HEK293 (cell line): ENCODE measurements around the gene SLC32A1.

Source experiments
- CTCF ChIA-PET: fragments of 350-600 bp; formaldehyde crosslinking; extraction: SDS; loops from one replicate; lab custom pipeline; 2021; ENCODE audit warnings: antibody characterized with exemption; lab: Yijun Ruan, JAX
- POLR2A ChIA-PET: fragments of 300-600 bp; formaldehyde crosslinking; extraction: SDS; loops from one replicate; lab custom pipeline; 2020; ENCODE audit warnings: antibody characterized with exemption, inconsistent platforms; lab: Yijun Ruan, JAX
- H3K27ac ChIP-seq: fragments of 200-500 bp; sonication (Bioruptor generic); 2 replicates; pipeline ENCODE4 v1.5.1; 2014; ENCODE audit warnings: low read depth, low read length, control low read depth, inconsistent platforms; ENCODE audit errors: extremely low read depth
- H3K36me3 ChIP-seq, 2 experiments: fragments of 200-500 bp in 1 of 2; sonication (Bioruptor generic) in 1 of 2; 1 replicate in 1 of 2; 2 replicates in 1 of 2; pipeline ENCODE4 v1.5.1; 2014 to 2017; ENCODE audit warnings: inconsistent platforms in 2 of 2, low read length in 2 of 2; ENCODE audit not compliant: control insufficient read depth in 2 of 2, insufficient read depth in 1 of 2
- H3K4me1 ChIP-seq: fragments of 200-500 bp; sonication (Bioruptor generic); 2 replicates; pipeline ENCODE4 v1.5.1; 2014; ENCODE audit warnings: mild to moderate bottlenecking, low read length, inconsistent platforms; ENCODE audit not compliant: control insufficient read depth, insufficient read depth
- H3K4me3 ChIP-seq: 2 replicates; pipeline ENCODE4 v1.5.1; 2011; ENCODE audit warnings: low read depth, mild to moderate bottlenecking, control low read depth, low read length, moderate library complexity
- H3K9me3 ChIP-seq: fragments of 200-500 bp; sonication (Bioruptor generic); 2 replicates; pipeline ENCODE4 v1.5.1; 2014; ENCODE audit warnings: low read depth, low read length, inconsistent platforms; ENCODE audit not compliant: control insufficient read depth, insufficient read depth
- BCL11B ChIP-seq: fragments of 450-650 bp; formaldehyde crosslinking; IDR thresholded peaks from 2 replicates; pipeline ENCODE4 v1.5.1; 2016; ENCODE audit warnings: low read depth, missing biosample characterization, missing genetic modification characterization
- ELK4 ChIP-seq: IDR thresholded peaks from 2 replicates; pipeline ENCODE4 v1.6.1; 2011; ENCODE audit warnings: mild to moderate bottlenecking, low read depth, low read length, borderline replicate concordance
- KLF16 ChIP-seq: fragments of 450-650 bp; formaldehyde crosslinking; IDR thresholded peaks from 2 replicates; pipeline ENCODE4 v1.5.1; 2017; ENCODE audit warnings: missing biosample characterization, missing genetic modification characterization
- MYNN ChIP-seq: fragments of 450-650 bp; formaldehyde crosslinking; IDR thresholded peaks from 2 replicates; pipeline ENCODE4 v1.5.1; 2016; ENCODE audit warnings: missing biosample characterization, missing genetic modification characterization, borderline replicate concordance
- OVOL3 ChIP-seq: fragments of 450-650 bp; formaldehyde crosslinking; IDR thresholded peaks from 2 replicates; pipeline ENCODE4 v1.5.1; 2016; ENCODE audit warnings: missing biosample characterization, missing genetic modification characterization
- PATZ1 ChIP-seq: fragments of 450-650 bp; formaldehyde crosslinking; IDR thresholded peaks from 2 replicates; pipeline ENCODE4 v1.5.1; 2016; ENCODE audit warnings: missing biosample characterization, missing genetic modification characterization
- PBX3 ChIP-seq: sonication (generic); formaldehyde crosslinking; IDR thresholded peaks from 2 replicates; pipeline ENCODE4 v1.8.1; 2022; ENCODE audit warnings: mild to moderate bottlenecking, moderate library complexity, missing genetic modification reagents
- PRDM1 ChIP-seq: fragments of 450-650 bp; formaldehyde crosslinking; IDR thresholded peaks from 2 replicates; pipeline ENCODE4; 2016; ENCODE audit warnings: missing biosample characterization, missing genetic modification characterization
- PRDM4 ChIP-seq: fragments of 450-650 bp; formaldehyde crosslinking; IDR thresholded peaks from 2 replicates; pipeline ENCODE4 v1.5.1; 2017; ENCODE audit warnings: missing biosample characterization, missing genetic modification characterization
- SETDB1 ChIP-seq: IDR thresholded peaks from one replicate; pipeline ENCODE4 v1.6.1; 2017; ENCODE audit warnings: mild to moderate bottlenecking, low read length, moderate library complexity, mixed read lengths; ENCODE audit not compliant: insufficient read length
- YY2 ChIP-seq: fragments of 450-650 bp; formaldehyde crosslinking; IDR thresholded peaks from 2 replicates; pipeline ENCODE4 v1.5.1; 2016; ENCODE audit warnings: missing biosample characterization, missing genetic modification characterization
- ZNF121 ChIP-seq: fragments of 450-650 bp; formaldehyde crosslinking; IDR thresholded peaks from 2 replicates; pipeline ENCODE4 v1.5.1; 2016; ENCODE audit warnings: missing biosample characterization, missing genetic modification characterization
- ZNF184 ChIP-seq: fragments of 450-650 bp; IDR thresholded peaks from 2 replicates; pipeline ENCODE4 v1.5.1; 2018; ENCODE audit warnings: missing biosample characterization, mild to moderate bottlenecking, missing genetic modification characterization
- ZNF214 ChIP-seq: fragments of 450-650 bp; formaldehyde crosslinking; IDR thresholded peaks from 2 replicates; pipeline ENCODE4 v1.5.1; 2017; ENCODE audit warnings: missing biosample characterization, mild to moderate bottlenecking, missing genetic modification characterization, borderline replicate concordance
- ZNF221 ChIP-seq: fragments of 450-650 bp; formaldehyde crosslinking; IDR thresholded peaks from 2 replicates; pipeline ENCODE4 v1.5.1; 2017; ENCODE audit warnings: missing biosample characterization, missing genetic modification characterization, borderline replicate concordance
- ZNF280C ChIP-seq: fragments of 450-650 bp; formaldehyde crosslinking; IDR thresholded peaks from 2 replicates; pipeline ENCODE4 v1.5.1; 2016; ENCODE audit warnings: missing biosample characterization, missing genetic modification characterization
- ZNF404 ChIP-seq: fragments of 450-650 bp; formaldehyde crosslinking; IDR thresholded peaks from 2 replicates; pipeline ENCODE4 v1.5.1; 2017; ENCODE audit warnings: missing biosample characterization, missing genetic modification characterization
- ZNF449 ChIP-seq: fragments of 450-650 bp; formaldehyde crosslinking; IDR thresholded peaks from 2 replicates; pipeline ENCODE4 v1.5.1; 2017; ENCODE audit warnings: missing biosample characterization, mild to moderate bottlenecking, missing genetic modification characterization, moderate library complexity
- ZNF488 ChIP-seq: fragments of 450-650 bp; formaldehyde crosslinking; IDR thresholded peaks from 2 replicates; pipeline ENCODE4 v1.5.1; 2016; ENCODE audit warnings: missing biosample characterization, missing genetic modification characterization
- ZNF521 ChIP-seq: fragments of 450-650 bp; formaldehyde crosslinking; IDR thresholded peaks from 2 replicates; pipeline ENCODE4 v1.5.1; 2017; ENCODE audit warnings: missing biosample characterization, mild to moderate bottlenecking, missing genetic modification characterization
- ZNF560 ChIP-seq: fragments of 450-650 bp; formaldehyde crosslinking; IDR thresholded peaks from 2 replicates; pipeline ENCODE4 v1.5.1; 2017; ENCODE audit warnings: missing biosample characterization, missing genetic modification characterization, borderline replicate concordance
- ZNF561 ChIP-seq: fragments of 450-650 bp; IDR thresholded peaks from 2 replicates; pipeline ENCODE4 v1.5.1; 2018; ENCODE audit warnings: missing biosample characterization, missing genetic modification characterization, borderline replicate concordance
- ZNF610 ChIP-seq: fragments of 450-650 bp; formaldehyde crosslinking; IDR thresholded peaks from 2 replicates; pipeline ENCODE4 v1.5.1; 2016; ENCODE audit warnings: missing biosample characterization, missing genetic modification characterization, borderline replicate concordance
- ZNF654 ChIP-seq: fragments of 450-650 bp; formaldehyde crosslinking; IDR thresholded peaks from 2 replicates; pipeline ENCODE4 v1.5.1; 2016; ENCODE audit warnings: low read depth, missing biosample characterization, missing genetic modification characterization
- ZNF707 ChIP-seq: fragments of 450-650 bp; formaldehyde crosslinking; IDR thresholded peaks from 2 replicates; pipeline ENCODE4 v1.5.1; 2016; ENCODE audit warnings: missing biosample characterization, missing genetic modification characterization
- ZNF843 ChIP-seq: fragments of 450-650 bp; formaldehyde crosslinking; IDR thresholded peaks from 2 replicates; pipeline ENCODE4 v1.5.1; 2016; ENCODE audit warnings: missing biosample characterization, missing genetic modification characterization
- ZSCAN16 ChIP-seq: fragments of 450-650 bp; formaldehyde crosslinking; IDR thresholded peaks from 2 replicates; pipeline ENCODE4 v1.5.1; 2016; ENCODE audit warnings: missing biosample characterization, missing genetic modification characterization
- ZSCAN23 ChIP-seq: fragments of 450-650 bp; formaldehyde crosslinking; IDR thresholded peaks from 2 replicates; pipeline ENCODE4 v1.5.1; 2016; ENCODE audit warnings: missing biosample characterization, missing genetic modification characterization

The SLC32A1 gene

GRCh38 chr20:38674765-38675133, 49.5 kb upstream of the SLC32A1 start (continued):
- TF ChIP-seq PATZ1 (no peak), PRDM4 (tag by site-specific recombination) (no peak), ZNF404 (tag by site-specific recombination) (no peak), ZNF561 (tag by site-specific recombination) (no peak), ZNF184 (tag by site-specific recombination) (no peak), ZNF610 (tag by site-specific recombination) (no peak), MYNN (tag by site-specific recombination) (no peak), ZNF214 (tag by site-specific recombination) (no peak), YY2 (no peak), PRDM1 (no peak), SETDB1 (no peak)
- TF ChIP-seq, all 188 proteins: peak for 0

- no peak overlapping the region for H3K27ac ChIP-seq
- H3K36me3 ChIP-seq, result no peaks in the 10 kb centered on the region
- no peaks in the 10 kb centered on the region for H3K9me3 ChIP-seq
- ChIA-PET POLR2A (no interaction called here), CTCF (no interaction called here)
- no peak for TF ChIP-seq ZSCAN16 (tag by site-specific recombination)
- no peak for TF ChIP-seq ZNF488 (tag by site-specific recombination)
- no peak for TF ChIP-seq OVOL3 (tag by site-specific recombination)
- no peak for TF ChIP-seq ZNF654 (tag by site-specific recombination)
- TF ChIP-seq ELK4, result no peak
- no peak for TF ChIP-seq ZNF560 (tag by site-specific recombination)
- TF ChIP-seq ZNF221, result no peak
- TF ChIP-seq BCL11B (tag by site-specific recombination), result no peak
- TF ChIP-seq ZNF280C (tag by site-specific recombination), result no peak
- TF ChIP-seq ZNF449 (tag by site-specific recombination), result no peak
- TF ChIP-seq ZNF843 (tag by site-specific recombination), result no peak
- TF ChIP-seq PBX3 (CRISPR knock-in tag), result no peak
- no peak for TF ChIP-seq ZNF707
- no peak for TF ChIP-seq ZSCAN23
- no peak for TF ChIP-seq ZNF521 (tag by site-specific recombination)
- no peak for TF ChIP-seq KLF16 (tag by site-specific recombination)
- TF ChIP-seq ZNF121, result no peak
- no peak overlapping the region for H3K4me3 ChIP-seq
- peaks cover 4% of the 10 kb centered on the region; the same call in 1 of the 2 replicates for H3K4me1 ChIP-seq
Measured at GRCh38 chr20:38676576-38676975, 47.7 kb upstream of the SLC32A1 start.
